Suppressor macrophage (primary cell): ENCODE data around the gene SMARCC1.
A peak's percentile ranks its signal among the peaks of the same experiment; 100 is the strongest.

Experiments
- DNase-seq, 4 experiments: peaks; one replicate each; pipeline ENCODE4 v3.0.0-alpha.2; 2020 to 2022

Gene SMARCC1

DNA sequence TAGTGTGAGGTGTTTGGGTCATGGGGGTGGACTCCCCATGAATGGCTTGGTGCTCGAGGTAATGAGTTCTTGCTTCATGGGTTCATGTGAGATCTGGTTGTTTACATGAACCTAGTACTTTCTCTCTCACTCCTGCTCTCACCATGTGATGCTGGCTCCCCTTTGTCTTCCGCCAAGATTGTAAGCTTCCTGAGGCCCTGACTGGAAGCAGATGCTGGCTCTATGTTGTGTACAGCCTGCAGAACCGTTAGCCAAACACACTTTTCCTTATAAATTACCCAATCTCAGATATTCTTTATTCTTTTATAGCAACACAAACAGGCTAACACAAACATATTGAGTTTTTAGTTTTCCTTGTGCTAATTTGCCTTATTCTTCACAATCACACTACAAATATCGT is 199.9 kb downstream of the SMARCC1 start:
- no peak for DNase-seq

DNA sequence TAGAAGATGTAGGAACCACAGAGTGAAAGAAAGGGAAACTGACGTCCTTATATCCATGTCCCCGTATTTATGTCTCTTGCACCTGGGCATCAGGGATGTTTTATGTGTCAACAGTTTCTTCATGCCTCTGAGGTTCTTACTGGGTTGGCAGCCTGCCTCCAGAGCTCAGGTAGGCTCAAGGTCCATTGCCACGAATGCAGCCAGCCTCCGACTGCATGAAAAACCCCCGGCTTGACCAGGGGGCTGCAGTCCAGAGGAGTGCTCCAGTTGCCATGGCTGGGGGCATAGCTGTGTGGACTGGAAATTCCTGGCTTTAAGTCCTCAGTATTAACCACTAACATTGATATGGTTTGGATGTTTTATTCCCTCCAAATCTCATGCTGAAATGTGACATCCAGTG is 200.3 kb downstream of the SMARCC1 start:
- DNase-seq = no peak

DNA sequence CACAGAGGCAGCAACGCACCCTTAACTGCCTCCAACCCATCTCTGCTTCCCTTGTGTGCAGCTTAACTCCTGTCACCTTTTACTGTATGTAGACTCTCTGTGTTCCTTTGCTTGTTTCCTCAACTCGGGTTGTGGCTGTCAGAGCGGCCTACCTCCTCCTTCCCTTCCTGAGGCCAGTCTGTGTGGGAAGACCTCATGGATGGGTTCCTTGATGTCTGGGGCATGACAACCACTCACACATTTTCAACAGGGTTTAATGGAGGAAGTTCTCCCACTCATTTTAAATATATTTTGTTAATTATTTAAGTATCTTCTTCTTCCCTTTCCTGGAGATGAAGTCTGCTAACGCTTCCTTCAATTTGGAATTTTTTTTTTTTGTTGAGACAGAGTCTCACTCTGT is 201.2 kb downstream of the SMARCC1 start:
- DNase-seq = peak; percentile 50 to 77 (median 72)

DNA sequence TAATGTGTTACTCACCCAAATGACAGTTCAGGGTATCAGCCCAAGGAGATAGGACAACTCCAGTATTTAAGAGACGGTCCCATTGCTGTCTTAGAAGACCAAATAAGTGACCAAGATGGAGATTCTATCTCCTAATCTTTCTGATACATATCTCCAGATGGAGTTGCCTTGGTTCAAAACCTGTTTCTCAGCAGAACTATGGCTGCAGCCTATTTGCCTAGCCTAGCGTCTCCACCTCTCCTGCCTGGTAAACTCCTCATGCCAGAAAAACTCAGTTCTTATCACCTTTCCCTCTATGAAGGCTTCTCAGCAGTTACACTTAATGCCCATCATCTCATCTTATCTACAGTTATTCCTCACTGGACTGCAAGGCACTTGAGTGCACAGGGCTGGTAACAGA is 201.8 kb downstream of the SMARCC1 start:
- DNase-seq = no peak

DNA sequence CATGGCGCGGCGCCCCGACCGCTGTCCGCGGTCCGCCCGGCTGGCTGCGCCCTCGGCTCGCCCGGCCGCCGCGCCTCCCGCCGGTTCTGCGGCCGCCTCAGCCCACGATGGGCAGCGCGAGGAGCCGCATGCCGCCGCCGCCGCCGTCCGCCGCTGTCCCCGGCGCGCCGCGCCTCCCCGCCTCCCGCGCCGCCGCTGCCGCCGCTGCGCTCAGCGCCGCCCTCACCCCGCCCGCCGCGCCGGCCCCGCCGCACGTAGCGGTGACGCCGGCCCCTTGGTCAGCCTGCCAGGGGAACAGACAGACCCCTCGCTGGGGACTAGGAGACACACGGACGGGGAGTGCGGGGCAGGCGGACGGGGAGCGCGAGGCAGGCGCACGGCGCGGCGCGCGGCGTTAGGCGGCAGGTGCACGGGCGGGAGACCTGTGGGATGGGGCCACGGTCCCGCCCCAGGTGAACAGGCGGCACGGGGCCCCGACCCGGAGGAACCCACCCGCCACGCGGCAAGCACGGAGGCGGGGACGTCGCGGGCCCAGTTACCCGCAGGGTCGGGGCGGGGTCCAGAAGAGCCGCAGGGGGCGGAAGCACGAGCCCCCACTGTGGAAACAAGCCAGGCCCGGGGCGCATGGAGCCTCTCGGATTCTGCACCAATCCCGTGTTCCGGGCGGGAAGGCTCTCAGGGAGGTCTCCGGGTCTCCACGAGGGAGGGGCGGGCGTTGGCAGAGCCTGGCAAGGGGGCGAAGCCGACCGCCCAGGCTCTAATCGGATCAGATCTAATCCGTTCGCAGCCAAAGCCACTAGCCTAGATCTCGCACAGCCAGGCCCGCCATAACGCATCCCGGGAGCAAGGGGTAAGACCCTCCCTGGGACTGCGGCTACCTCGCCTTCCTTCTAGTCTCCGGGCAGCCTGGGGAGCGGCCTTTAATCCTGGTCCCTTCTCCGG is 202.7 kb downstream of the SMARCC1 start, which contains the start of gene CSPG5:
TSS of gene CSPG5 (minus strand) at position 175 of the 942 bp plus-strand sequence. CDS start at position 3, 172 bp downstream.
- DNase-seq = peak; percentile 17 to 77 (median 42)

DNA sequence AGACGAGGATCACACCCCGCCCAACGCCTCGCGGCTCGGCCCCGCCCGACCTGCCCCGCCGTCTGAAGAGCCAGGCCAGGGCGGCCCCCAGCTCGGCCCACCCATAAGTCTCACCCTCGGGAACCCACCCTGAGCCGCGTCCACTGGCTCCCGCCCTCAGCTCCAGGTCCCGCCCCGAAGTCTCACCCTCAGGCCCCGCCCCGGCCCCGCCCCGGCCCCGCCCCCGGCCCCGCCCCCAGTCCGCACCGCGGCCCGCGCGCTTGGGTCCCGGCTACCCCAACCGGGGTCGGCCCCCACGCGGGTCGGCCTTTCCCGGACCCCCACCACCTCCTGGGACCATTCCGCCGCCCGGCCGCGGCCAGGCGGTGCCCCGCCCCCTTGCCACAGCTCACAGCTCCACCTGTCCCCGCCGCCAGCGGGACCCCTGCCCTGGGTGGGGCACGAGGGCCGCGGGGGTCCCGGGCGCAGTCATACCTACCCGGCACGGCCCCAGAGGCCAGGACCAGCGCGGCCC is 203.5 kb downstream of the SMARCC1 start:
- peak in 3 of 4 experiments; percentile 21 to 54 (median 53) for DNase-seq

DNA sequence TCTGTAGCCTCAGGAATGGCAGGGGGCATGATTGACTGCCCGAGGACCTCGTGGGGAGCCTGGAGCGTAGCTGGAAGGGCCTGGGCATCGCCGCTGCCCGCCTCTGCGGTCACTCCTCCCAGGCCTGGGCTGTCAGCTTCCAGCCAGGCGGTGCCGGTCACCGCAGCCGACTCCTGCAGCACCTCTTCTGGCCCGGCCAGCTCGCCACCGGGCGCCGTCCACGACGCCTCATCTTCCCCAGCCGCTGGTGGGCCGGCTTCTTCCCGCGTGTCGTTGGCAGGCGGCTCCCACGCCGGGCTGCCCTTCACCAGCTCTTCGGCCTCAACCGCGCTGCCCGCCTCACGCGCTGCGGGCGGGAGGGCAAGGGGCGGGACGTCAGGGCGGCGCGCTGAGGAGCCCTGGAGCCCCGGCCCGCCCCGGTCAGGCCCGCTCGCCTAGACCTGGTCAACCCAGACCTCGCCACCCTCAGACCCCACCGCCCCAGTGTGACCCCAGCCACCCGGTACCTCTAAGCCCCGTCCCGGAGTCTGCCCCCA is 204.0 kb downstream of the SMARCC1 start:
- DNase-seq = peak; percentile 33 to 64 (median 48)

DNA sequence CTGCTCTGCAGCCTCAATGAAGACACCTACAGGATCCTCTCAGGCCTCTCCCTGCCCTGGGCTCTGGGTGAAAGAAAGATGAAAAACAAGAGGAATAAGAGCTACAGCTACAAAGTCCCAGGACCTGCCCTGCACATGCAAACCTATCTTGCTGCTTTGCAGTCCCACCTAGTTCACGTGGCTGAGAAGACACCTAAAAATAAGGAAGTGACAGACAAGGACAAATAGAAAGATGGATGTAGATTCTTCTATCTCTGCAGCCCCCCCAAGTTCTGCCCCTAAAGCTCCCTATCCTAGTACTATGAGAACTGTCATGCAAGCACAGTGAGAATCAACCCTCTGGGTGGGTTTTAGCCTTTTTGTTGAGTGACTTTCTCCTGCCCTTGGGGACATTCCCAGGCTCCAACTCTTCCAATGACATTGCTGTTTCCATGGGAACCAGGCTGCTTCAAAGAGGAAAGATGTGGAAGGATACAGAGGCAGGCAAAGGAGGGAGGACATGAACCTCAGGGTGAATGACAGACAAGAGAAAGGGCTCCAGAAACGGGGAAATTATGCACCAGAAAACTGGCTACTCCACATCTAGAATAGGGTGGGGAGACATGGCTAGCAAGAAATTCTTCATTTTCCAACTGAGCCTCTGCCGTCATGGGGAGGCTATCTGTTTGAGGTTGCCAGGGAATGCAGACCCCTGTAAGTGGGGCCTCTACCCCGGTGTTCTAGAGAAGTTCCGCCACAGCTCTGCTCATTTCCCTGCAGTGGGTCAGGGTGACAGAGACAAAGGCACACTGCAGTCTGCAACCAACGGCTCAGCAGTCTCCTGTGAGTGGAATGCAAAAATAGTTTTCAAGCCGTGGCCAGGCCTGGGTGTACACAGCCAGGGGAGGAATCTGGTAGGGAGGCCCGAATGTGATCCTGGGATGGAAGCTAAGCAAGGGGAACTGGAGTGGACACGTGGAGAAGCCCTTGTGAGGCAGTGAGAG is 208.2 kb downstream of the SMARCC1 start:
- DNase-seq = no peak

DNA sequence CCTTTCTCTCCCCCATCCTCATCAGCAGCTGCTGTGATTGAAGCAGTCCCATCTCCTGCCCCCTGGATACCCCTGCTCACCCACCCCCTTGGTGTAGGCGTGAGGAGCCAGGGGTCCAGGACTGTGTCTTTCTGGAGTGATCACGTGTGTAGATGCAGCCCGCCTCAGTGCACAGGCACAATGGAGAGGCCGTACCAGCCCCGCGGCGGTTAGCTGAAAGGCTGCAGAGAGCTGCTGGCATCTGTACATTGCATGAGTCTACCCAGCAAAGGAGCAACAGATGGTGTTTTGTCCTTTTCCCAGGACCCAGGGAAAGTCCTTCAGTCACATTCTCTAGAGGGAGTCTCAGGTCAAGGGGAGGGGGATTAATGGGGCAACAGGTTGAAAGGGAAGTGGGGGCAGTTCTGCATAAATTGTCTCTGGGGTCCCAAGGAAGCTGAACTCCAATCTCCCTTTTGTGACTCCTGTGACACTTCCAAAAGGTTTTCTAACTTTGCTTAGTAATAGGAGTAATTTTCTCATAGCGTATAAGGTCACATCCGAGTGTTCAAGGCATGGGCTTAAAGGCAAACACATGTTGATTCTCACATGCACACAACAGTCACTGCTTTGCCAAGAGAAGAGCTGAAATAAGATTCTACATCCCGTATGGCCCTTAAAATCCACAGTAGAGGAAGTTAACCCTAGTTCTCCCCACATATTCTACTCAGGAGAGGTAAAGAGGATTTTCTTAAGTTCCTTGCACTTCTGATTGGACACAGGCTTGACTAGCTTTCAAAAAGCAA is 210.1 kb downstream of the SMARCC1 start:
- DNase-seq = no peak

DNA sequence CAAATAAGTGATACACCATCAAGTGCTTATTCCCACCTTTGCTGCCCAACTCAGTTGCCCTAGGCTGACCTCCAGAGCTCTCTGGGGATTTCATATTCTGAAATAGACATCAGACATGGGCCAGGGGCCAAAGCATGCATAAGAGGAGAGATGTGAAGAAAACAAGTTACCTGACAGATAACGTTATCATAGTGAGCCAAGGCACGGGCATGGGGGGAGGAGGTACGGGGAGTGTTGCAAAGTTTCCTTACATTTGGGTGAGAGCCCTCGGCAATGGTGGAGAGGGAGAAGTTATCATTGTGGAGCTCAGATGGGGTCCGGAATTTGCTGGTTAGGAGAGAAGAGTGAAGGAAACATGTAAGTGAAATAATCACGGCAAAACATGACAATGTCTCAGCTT is 212.8 kb downstream of the SMARCC1 start:
- DNase-seq = no peak

DNA sequence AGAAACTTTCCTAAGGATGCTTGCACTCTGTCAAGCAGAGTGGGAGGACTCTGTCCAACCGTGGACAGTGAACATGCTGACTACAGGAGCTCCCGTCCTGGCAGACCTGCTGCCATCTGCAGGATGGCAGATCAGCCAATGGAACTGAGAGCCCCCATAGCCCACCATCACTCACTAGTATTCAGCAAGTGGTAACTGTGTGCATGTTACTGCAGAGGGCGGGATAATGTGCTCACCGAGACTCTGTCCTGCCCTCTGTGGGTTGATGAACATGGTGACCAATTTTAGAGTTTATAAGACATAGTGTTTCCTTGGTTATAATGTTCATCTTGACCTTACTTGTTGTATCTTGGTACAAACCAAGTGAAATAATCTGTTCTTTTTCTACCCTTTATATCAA is 214.5 kb downstream of the SMARCC1 start:
- no peak for DNase-seq

DNA sequence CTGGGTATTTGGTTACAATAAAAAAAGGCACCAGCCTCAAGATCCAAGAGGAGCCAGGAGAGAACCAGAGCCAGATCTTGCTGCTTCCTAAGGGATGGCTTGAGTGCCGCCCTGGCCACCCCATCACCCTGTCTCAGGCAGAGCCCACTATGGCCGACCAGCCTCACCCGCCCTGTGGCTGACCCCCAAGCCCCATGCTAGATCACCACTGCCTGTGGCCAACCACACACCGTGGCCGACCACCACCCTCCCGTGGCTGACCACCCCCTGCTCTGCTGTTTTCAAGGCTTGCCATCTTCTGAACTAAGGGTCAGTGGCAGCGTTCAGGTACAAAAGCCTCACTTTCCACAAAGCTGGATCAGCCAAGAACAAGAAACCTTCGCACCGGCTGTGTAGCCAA is 215.0 kb downstream of the SMARCC1 start:
- DNase-seq = no peak

DNA sequence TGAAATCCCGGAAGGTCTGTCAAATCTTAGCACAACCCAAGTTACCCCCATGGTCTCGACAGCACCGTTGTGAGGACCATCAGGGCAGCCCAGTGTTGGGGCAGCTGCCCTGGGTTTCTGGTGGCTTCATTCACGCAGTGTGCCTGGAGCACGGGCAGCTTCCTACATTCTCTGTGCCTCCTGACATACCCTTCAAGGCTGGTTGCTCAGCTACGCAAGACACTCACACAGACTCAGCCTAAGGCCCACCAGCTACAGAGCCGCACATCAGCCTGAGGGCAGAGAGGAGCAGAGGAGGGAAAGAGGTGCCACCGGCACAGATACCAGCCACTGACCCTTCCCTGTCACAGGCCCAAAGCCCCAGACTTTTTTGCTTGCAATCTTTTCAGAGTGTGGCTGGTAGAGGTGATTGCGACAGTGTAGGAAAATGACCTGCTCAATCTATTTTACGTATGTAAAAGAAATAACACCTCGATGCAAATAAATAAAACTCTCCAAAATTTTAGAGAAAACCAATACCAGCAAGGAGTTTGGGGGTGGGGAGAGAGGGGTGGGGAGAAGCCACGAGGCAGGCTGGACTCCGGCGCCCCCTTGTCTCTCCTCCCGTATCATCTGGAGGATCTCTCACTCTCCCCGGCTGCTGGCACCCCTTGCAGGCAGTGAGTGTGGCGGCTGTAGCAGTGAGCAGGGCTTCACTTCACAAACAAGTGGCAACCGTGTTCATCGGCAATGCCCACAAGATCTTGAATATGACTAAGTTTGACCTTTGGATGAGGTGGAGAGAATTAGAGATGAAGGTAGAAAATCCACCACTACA is 215.8 kb downstream of the SMARCC1 start:
- DNase-seq = no peak

DNA sequence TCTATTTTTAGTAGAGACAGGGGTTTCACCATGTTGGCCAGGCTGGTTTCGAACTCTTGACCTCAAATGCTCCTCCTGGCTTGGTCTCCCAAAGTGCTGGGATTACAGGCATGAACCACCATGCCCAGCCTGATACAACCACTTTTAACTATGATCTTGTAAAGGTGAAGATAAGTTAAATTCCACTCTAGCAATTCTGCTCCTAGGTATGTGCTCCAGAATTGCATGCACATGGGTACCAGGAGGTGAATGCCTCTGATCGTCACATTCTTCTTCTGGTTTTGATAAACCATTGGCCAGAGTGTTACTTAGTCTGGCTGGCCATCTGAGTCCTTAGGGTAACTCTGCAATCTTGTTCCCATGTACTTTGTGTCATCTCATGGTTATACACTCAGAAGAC is 225.3 kb downstream of the SMARCC1 start:
- DNase-seq = no peak

DNA sequence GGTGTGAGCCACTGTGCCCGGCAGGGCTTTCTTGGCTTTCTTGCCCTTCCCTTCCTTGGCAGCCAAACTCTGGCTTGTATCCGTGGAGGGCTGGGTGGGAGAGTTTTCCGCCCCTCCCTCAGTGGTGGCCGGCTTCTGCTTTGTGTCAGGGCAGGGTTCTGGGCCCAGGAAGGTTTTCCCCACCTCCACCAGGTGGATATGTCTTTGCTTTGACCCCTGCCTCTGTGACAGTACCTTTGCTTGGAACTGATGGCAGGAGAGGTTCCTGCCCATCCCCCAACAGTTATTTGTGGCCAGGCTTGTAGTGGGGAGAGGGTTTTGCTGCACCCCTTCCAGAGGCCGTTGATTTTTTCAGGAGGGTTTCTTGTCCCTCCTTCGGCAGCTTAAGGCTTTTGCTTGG is 227.4 kb downstream of the SMARCC1 start:
- no peak for DNase-seq

DNA sequence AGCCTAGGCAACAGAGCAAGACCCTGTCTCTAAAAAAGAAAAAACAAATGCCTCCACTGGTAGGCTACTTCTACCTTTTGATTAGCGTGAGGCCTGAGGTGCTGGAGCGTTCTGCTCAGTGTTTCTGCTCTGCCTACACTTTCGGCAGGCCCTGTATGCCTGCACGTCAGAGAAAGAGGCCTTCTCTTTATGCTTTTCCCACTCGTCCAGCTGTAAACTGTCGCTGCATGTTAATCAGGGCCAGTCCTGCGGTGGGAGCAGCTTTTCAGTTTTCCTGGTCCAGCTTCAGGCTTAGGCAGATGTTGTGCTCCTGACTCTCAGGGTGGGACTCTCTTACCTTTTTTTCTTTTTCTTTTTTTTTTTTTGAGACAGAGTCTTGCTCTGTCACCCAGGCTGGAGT is 228.3 kb downstream of the SMARCC1 start:
- DNase-seq = no peak

DNA sequence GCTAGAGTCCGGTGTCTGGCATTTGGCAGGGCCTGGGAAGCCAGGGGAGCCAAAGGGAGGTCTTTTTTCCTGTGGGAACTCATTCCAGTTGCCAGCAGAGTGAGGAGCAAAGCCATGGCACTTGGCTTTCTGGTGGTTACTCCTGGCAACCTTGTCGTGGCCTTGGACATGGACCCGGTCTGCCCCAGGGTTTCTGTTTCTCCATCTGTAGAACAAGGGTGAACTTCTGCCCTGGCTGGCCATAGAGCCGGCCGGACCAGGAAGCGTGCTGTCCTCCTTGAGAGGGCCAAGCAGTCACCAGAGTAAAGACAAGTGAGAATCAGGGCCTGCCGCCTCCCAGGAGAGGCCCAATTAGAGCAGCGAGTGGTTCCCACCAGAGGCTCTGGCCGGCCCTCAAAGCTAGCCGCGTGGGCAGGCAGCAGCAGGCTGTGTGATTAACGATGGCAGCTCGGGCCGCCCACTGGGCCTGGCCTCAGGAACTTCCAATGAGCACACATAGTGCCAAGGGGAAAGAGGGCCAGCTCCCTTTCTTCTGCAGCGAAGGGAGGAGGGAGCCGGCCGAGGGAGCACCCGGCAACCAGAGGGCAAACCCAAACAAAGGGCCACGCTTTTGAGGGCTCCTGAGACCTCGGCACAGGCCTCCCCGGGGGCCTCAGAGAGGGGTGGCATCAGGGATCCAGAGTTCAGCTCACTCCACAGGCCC is 239.1 kb downstream of the SMARCC1 start:
- peak in 1 of 4 experiments; percentile 14 for DNase-seq

DNA sequence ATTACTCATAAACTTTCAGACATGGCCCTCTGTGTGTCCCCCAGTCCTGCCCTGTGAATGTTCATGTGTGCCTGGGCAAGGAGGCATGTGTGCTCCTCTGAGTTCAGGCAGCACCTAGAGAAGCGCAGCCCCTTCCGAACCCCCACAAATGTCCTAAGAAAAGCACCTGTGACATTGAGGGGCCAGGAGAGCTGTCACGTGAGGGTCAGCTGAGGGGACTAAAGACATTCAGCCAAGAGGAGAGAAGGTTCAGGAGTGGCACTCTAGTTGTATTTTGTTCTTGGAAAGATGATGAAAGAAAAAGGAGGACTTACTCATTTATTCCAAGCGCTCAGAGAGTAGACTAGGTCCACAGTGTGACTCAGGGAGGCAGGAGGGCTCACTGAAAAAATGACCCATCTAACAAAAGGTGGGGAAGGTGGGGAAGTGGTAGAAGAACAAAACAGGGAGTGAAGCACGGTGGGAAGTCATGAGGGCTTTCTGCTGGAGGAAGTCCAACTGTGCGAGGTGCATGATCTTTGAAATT is 240.0 kb downstream of the SMARCC1 start:
- DNase-seq = no peak

DNA sequence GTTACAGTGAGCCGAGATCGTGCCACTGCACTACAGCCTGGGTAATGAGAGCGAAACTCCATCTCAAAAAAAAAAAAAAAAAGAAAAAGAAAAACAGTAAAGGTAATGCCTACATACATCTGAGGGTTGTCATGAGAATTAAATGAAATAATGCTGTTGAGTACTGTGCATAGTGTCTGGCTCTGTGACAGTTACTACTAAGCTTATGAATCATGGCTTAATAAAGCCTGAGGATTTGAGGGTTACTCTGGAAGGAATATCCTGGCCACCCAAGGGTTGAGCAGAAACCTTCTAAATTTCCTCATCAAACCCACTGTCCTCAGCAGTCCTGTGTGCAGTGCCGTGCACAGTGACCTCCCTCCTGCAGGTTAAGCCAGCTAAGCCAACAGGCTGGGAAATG is 241.4 kb downstream of the SMARCC1 start:
- DNase-seq = no peak

DNA sequence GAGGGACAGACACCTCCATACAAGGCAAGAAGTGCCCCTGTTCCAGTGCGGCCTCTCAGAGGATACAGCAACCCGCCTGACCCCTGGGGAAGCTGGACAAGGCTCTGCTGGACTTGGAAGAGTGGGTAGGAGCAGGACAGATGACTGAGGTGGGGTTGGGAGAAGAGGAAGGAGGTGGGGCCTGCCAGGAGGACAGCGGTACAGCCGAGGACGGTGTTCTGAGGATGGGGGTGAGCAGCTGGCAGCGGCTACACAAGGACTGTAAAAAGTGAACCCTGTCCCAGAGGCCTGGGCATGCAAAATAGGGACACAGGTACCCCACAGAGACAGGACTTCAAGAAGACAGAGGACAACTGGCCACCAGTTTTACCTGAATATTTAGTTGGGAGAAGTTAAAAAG is 244.7 kb downstream of the SMARCC1 start:
- no peak for DNase-seq
